ENCODE data around the gene CTNNBL1. TPM values are rescaled to one million over a fixed set of nuclear protein-coding genes. Genes with fewer than 3 reads are reported as not detected.
A peak's percentile ranks its signal among the peaks of the same experiment; 100 is the strongest.

The CTNNBL1 gene
- total RNA-seq, 2 donors from 2014 or later = 65.9 to 102 TPM

DNA sequence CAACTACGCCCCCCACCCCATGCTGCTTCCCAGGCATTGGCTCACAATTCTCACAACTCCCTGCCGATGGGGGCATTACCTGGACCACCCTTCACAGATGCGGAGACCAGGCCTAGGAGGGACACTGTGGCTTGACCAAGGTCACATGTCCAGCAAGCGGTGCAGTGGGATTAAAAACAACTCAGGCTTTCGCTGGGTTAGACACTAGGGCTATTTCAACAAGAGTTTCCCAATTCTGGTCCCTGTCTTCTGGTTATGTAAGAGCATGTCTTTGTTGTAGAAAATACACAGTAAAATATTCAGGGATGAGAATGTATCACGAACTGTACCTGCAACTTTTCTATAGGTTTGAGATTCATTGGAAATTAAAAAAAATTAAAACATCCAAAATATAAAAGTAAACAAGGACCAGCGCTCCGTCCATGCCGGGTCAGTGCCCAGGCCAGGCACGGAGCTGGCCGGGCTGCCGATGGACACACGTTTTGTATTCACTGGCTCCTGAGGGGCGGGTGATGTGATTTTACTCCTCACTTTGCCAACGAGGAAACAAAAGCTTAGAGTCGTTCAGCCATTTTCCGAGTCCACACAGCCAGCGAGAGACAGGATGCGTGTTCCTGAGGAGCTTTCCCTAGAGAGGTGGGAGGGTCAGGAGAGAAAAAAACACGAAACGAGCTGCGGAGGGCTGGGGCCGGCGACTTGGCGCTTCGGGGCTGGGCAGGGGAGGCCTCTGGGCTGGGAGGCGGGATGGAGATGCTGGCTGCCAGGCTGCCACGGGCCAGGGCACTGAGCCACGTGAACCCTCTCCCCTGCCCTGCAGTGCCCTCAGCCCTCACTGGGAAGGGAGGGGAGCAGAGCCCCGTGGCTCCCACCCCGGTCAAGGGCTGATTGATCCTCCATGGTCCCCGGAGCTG, 192.0 kb downstream of the CTNNBL1 start:
- Mint-ChIP-seq H3K4me1 (ENCODE audit: low read depth) (no peaks in the 10 kb centered on the region), H3K27ac (no peak overlapping the region), H3K36me3 (ENCODE audit: insufficient read depth in 2 of 2) (no peaks in the 10 kb centered on the region), H3K9me3 (no peaks in the 10 kb centered on the region), H3K27me3 (ENCODE audit: low read depth) (peaks cover 7% of the 10 kb centered on the region), H3K4me3 (no peak overlapping the region)
- DNase-seq = no peak
- ATAC-seq (replicated peaks in 1 of 2) = no peak

DNA sequence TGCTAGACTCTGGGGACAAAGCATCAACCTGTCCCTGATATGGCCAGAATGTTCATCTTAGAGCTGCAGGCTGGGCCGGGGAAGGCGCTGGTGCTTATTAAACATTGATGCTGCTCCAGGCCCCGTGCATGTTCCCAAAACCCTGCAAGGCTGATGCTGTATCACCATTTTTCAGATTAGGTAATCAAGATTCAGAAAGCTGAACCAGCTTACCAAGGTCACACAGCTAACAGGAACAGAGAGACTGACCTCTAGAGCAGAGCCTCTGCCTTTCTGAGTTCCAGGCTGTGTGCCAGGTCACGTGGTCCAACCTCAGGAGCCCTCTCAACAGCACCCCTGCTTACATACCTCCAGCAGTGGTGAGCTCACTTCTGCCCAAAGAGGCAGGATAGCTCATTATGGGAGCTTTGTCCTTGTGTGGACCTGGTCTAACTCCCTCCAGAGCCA, 193.0 kb downstream of the CTNNBL1 start:
- H3K9me3 Mint-ChIP-seq = no peaks in the 10 kb centered on the region
- no peak overlapping the region for H3K4me3 Mint-ChIP-seq
- H3K4me1 Mint-ChIP-seq (ENCODE audit: low read depth) = no peaks in the 10 kb centered on the region
- no peak overlapping the region for H3K27ac Mint-ChIP-seq
- H3K27me3 Mint-ChIP-seq (ENCODE audit: low read depth) = peaks cover 7% of the 10 kb centered on the region
- no peaks in the 10 kb centered on the region for H3K36me3 Mint-ChIP-seq (ENCODE audit: insufficient read depth in 2 of 2)
- ATAC-seq (replicated peaks in 1 of 2) (no peak), DNase-seq (no peak)

DNA sequence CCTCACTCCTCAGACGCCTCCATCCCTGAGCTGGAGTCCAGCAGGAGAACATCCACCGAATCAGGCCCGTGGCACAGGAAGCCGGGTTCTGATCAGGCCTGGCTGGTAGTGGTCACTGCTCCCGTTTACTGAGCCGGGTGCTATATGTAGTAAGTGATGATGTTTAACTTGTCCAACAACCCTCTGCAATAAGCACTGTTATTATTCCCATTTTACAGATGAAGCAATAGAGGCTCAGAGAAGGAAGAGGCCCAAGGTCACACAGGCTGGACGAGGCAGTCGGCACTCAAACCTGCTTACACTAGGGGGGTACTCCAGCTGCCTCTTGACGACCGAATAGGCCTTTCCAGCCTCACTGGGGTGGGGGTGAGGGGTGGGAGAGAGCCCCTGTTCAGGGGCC, 194.8 kb downstream of the CTNNBL1 start:
- no peak for ATAC-seq (replicated peaks in 1 of 2)
- Mint-ChIP-seq H3K36me3 (ENCODE audit: insufficient read depth in 2 of 2) (no peaks in the 10 kb centered on the region), H3K4me1 (ENCODE audit: low read depth) (no peaks in the 10 kb centered on the region), H3K4me3 (no peak overlapping the region), H3K9me3 (no peaks in the 10 kb centered on the region), H3K27ac (no peak overlapping the region), H3K27me3 (ENCODE audit: low read depth) (peaks cover 7% of the 10 kb centered on the region)
- DNase-seq = no peak

DNA sequence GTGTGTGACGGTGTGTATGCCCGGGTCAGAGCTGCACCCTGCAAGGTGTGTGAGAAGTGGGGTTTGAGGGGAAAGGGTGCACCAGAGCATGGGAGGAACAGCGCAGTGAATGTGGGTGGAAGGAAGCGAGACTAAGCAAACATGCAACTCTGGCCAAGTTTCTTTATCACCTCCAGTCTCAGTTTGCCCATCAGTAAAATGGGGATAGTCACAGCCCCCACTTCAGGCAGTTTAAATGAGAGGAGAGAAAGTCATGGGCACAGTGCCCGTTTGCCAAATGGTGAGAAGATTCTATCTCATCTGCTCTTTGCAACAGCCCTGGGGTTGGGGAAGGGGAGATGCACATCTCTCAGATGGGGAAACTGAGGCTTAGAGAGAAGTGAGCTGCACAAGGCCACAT, 196.3 kb downstream of the CTNNBL1 start:
- Mint-ChIP-seq H3K9me3 (no peaks in the 10 kb centered on the region), H3K4me3 (no peak overlapping the region), H3K36me3 (ENCODE audit: insufficient read depth in 2 of 2) (no peaks in the 10 kb centered on the region), H3K4me1 (ENCODE audit: low read depth) (no peaks in the 10 kb centered on the region), H3K27me3 (ENCODE audit: low read depth) (peaks cover 7% of the 10 kb centered on the region), H3K27ac (no peak overlapping the region)
- no peak for ATAC-seq (replicated peaks in 1 of 2)
- DNase-seq = no peak

DNA sequence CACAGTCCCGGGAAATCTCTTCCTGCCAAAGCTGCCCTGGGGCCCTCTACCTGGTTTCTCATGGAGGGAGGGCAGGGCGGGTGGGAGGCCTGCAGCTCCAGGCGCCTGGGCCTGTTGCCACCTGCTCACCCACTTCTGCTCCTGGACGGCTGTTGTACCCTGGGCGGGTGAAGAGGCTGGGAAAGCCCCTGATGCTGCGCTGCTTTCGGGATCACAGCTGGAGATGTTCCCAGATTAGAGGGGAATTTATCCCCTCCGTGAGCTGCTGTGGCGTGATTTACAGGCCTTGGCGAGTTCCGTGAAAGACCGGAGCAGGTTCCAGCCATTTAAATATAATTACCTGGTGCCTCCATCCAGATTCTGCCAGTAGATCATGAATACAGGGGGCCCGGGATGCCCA, 196.8 kb downstream of the CTNNBL1 start:
- DNase-seq (no peak), ATAC-seq (replicated peaks in 1 of 2) (no peak)
- peaks cover 7% of the 10 kb centered on the region for H3K27me3 Mint-ChIP-seq (ENCODE audit: low read depth)
- H3K27ac Mint-ChIP-seq = no peak overlapping the region
- no peak overlapping the region for H3K4me3 Mint-ChIP-seq
- no peaks in the 10 kb centered on the region for H3K4me1 Mint-ChIP-seq (ENCODE audit: low read depth)
- no peaks in the 10 kb centered on the region for H3K9me3 Mint-ChIP-seq
- no peaks in the 10 kb centered on the region for H3K36me3 Mint-ChIP-seq (ENCODE audit: insufficient read depth in 2 of 2)

DNA sequence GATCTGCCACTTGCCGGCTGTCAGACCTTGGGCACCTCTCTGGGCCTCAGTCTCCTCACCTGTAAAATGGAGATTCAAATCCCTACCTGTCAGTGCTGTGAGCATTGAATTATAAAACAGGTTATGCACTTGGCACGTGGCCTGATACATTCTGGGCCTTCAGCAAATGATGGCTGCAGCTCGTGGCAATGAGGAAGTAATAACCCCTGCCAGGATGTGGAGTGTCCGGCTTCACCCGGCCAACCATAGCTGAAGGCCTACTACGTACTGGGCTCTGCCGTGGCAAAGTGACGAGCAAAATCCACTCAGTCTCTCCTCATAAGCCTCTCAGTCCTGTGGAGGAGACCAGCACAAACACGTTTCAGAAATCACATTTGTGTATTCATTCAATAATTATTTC, 198.2 kb downstream of the CTNNBL1 start:
- no peak overlapping the region for H3K27ac Mint-ChIP-seq

DNA sequence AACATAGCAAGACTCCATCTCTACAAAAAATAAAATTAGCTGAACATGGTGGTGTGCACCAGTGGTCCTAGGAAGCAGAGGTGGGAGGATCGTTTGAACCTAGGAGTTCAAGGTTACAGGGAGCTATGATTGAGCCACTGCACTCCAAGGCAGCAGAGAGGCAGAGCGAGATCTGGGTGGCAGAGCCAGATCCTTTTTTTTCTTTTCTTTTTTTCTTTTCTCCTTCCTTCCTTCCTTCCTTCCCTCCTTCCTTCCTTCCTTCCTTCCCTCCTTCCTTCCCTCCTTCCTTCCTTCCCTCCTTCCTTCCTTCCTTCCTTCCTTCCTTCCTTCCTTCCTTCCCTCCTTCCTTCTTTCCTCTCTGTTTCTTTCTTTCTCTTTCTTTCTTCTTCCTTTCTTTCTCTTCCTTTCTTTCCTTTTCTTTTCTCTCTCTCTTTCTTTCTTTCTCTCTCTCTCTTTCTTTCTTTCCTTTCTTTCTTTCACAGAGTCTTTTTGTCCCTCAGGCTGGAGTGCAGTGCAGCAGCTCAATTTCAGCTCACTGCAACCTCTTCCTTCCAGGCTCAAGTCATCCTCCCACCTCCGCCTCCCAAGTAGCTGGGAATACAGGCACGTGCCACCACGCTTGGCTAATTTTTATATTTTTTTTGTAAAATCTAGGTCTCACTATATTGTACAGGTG, 199.9 kb downstream of the CTNNBL1 start:
- Mint-ChIP-seq H3K4me1 (ENCODE audit: low read depth) (peaks cover 7% of the 10 kb centered on the region), H3K27ac (no peak overlapping the region), H3K9me3 (no peaks in the 10 kb centered on the region), H3K27me3 (ENCODE audit: low read depth) (no peaks in the 10 kb centered on the region), H3K36me3 (ENCODE audit: insufficient read depth in 2 of 2) (no peaks in the 10 kb centered on the region), H3K4me3 (no peak overlapping the region)
- ATAC-seq (replicated peaks in 1 of 2) (no peak), DNase-seq (no peak)

More for the DNA sequence above, 198.2 kb downstream of the CTNNBL1 start:
- ATAC-seq (replicated peaks in 1 of 2) = no peak
- Mint-ChIP-seq H3K36me3 (ENCODE audit: insufficient read depth in 2 of 2) (no peaks in the 10 kb centered on the region), H3K4me1 (ENCODE audit: low read depth) (no peaks in the 10 kb centered on the region), H3K27me3 (ENCODE audit: low read depth) (peaks cover 7% of the 10 kb centered on the region), H3K4me3 (no peak overlapping the region), H3K9me3 (no peaks in the 10 kb centered on the region)
- DNase-seq = no peak

DNA sequence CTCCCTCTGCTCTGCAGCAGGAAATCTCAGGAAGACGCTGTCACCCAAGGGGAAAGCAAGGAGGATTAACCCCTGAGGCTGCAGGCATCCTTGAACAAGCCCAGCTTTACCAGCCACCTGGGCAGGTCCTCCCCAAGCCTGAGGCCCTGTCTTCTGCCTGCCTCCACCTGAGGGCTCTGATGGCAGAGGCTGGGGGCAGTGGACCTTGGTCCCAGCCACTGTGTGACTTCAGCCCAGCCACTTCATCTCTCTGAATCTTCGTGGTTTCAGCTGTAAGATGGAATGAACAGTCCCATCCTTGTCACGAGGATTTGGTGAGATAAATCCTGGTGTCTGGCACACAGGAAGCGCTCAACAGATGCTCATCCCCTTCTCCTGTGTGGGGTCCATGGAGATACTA, 200.6 kb downstream of the CTNNBL1 start:
- DNase-seq = no peak
- Mint-ChIP-seq H3K36me3 (ENCODE audit: insufficient read depth in 2 of 2) (no peaks in the 10 kb centered on the region), H3K27ac (no peak overlapping the region), H3K9me3 (no peaks in the 10 kb centered on the region), H3K4me1 (ENCODE audit: low read depth) (peaks cover 15% of the 10 kb centered on the region), H3K27me3 (ENCODE audit: low read depth) (peaks cover 7% of the 10 kb centered on the region), H3K4me3 (no peak overlapping the region)
- no peak for ATAC-seq (replicated peaks in 1 of 2)

DNA sequence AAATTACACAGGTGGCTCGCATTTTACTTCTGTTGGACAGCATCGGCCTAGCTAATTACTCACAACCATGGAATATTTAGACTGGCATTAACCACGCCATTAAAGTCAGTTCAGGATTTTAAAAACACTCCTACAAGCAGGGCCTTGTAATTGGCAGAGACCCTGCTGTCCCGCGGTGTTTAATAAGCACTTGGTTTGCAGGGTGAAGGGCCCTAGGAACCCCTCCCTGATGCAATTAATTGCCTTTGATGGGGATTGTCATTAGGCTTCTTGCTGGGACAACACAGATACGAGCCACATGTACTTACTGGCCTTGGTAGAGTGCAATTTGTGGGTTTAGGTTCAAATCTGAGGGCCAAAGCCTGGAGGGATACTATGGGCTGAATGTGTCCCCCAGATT, 201.3 kb downstream of the CTNNBL1 start:
- no peak overlapping the region for H3K27ac Mint-ChIP-seq
- H3K36me3 Mint-ChIP-seq (ENCODE audit: insufficient read depth in 2 of 2) = no peaks in the 10 kb centered on the region
- H3K4me1 Mint-ChIP-seq (ENCODE audit: low read depth) = peaks cover 17% of the 10 kb centered on the region
- no peak for DNase-seq
- no peak overlapping the region for H3K4me3 Mint-ChIP-seq
- H3K27me3 Mint-ChIP-seq (ENCODE audit: low read depth) = peaks cover 14% of the 10 kb centered on the region
- no peak for ATAC-seq (replicated peaks in 1 of 2)
- no peaks in the 10 kb centered on the region for H3K9me3 Mint-ChIP-seq

DNA sequence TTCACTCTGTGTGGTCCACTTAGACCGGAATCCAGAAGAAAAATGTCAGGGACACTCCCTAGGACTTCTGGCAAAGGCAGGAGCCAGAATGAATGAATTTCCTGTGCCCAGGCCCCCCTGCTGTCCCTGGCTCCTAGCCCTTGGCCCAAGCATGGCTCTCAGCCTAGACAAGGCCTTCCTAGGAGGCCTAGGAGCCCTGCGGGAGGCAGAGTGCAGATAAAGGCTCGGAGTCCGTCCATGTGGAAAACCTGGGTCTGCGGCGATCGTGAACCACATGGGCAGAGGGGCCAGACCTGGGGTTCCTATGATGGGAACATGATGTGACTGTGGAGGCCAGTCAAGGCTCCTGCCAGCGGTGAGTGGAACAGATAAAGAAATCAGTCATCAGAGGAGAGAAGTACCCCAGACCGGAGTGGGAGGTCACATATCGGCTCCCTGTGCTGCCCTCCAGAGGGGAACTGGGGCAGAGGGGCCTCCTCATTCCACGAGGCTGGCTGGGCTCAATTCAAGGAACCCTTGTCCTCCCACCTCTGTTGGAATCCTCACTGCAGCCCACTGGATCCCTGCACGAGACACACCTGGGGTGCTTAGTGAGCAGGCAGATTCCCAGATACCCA, 203.2 kb downstream of the CTNNBL1 start:
- H3K27me3 Mint-ChIP-seq (ENCODE audit: low read depth) = peaks cover 32% of the 10 kb centered on the region
- ATAC-seq (replicated peaks in 1 of 2) (no peak), DNase-seq (no peak)
- no peak overlapping the region for H3K27ac Mint-ChIP-seq
- peaks cover 25% of the 10 kb centered on the region for H3K4me1 Mint-ChIP-seq (ENCODE audit: low read depth)
- no peak overlapping the region for H3K4me3 Mint-ChIP-seq
- H3K9me3 Mint-ChIP-seq = no peaks in the 10 kb centered on the region
- H3K36me3 Mint-ChIP-seq (ENCODE audit: insufficient read depth in 2 of 2) = peaks cover 0 to under 1% of the 10 kb centered on the region in 2 donors

DNA sequence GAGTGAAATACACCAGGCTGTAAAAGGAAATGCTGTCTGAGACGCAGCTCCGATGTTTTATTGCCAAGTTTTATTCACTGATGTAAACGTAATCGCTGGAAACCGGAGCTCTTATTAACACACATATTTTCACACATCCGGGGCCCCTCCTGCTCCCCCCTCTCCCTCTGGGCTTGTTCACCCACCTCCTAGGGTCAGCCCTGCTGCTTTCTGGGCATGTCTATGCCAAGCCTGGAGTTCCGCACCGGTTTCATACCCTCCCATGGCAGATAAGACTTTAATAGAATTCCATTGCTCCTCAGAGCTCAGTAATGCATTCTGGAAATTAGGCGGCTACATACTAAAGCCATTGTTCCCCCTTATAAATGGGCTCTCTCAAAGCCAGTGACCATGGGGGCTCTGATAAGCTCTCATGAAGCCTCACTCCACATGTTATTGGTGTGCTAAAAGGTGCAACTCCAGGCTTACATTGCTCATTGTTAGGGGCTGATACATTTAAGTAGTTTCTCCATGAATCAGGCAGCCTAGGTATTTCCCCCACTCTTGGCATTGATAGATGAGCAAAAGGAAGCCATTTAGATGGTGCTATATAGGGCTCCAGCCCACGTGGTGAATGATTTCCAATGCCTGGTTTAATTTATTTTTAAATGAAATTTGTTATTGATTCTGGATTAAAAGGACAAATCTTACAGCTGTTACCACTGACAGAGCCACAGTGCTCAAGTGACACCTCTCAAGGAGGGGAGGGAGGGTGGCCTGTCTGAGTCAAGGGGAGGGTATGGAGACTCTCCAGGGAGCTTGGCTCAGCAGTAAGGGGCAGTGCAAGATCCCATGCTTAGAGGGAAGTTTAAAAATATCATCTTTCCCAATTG, 204.6 kb downstream of the CTNNBL1 start:
- Mint-ChIP-seq H3K27ac (peak overlapping the region; percentile 74), H3K4me3 (no peak overlapping the region), H3K9me3 (no peaks in the 10 kb centered on the region), H3K36me3 (ENCODE audit: insufficient read depth in 2 of 2) (peaks cover 0 to 2% of the 10 kb centered on the region in 2 donors), H3K4me1 (ENCODE audit: low read depth) (peaks cover 25% of the 10 kb centered on the region), H3K27me3 (ENCODE audit: low read depth) (peaks cover 38% of the 10 kb centered on the region)
- ATAC-seq (replicated peaks in 1 of 2) (peak; percentile 91 to 92), DNase-seq (peak; percentile 28 to 33)

DNA sequence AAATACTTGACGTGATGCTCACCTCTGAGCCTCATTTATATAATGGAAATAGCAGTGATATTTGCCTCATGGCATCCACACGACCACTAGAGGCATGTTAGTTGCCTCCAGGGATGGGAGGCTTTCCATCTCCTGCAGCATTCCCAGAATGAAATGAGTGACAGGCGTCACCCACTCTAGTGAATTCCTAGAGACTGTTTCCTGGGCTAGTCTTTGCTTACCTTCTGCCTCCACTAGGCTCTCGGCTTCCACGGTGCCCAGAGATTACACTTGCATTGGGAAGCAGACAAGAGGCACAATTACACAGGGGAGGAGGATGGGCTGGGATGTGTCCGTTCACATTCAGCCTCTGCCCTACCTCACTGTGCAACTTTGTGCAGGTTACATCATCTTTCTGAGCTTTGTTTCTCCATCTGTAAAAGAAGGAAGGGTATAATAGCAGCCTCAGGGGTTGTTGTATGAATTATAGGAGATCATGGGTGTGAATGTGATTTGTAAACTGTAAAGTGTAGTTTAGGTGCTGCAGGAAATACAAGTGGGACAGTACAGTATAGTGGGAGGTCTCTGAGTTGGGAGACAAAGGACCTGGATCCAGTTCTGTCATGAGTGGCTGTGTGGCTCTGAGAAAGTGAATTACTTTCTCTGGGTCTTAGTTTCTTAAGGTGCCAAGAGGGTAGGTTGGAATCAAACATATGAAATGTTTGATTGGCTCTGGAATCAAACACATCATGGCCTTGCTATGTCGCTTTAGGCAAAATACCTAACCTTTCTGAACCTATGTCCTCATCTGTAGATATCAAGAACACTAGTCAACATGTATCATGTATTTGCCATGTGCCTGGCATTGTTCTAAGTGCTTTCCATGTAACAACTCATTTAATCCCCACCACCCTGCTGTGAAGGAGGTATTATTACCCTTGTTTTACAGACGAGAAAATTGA, 205.5 kb downstream of the CTNNBL1 start:
- H3K27me3 Mint-ChIP-seq (ENCODE audit: low read depth) = peaks cover 47% of the 10 kb centered on the region

More for the DNA sequence above, 205.5 kb downstream of the CTNNBL1 start:
- Mint-ChIP-seq H3K4me1 (ENCODE audit: low read depth) (peaks cover 30% of the 10 kb centered on the region), H3K36me3 (ENCODE audit: insufficient read depth in 2 of 2) (peaks cover 0 to 4% of the 10 kb centered on the region in 2 donors), H3K9me3 (no peaks in the 10 kb centered on the region), H3K4me3 (no peak overlapping the region), H3K27ac (no peak overlapping the region)
- ATAC-seq (replicated peaks in 1 of 2) (no peak), DNase-seq (no peak)

Measured in activated T-cell treated with anti-CD3 and anti-CD28 coated beads, Interleukin-2, amount 50 U/mL, for 72 hours (primary cell).